Stimulated activated CD4-positive, alpha-beta T cell treated with anti-CD3 and anti-CD28 coated beads, Interleukin-1b, Interleukin-23, amount 100 ng/mL, for 4 hours (primary cell): ENCODE results near the gene GATD1.

Experiments used
- DNase-seq, 2 donors: peaks; one replicate each; pipeline ENCODE4 v3.0.0-alpha.2; 2020; ENCODE audit warnings: low read depth in 2 of 2

The GATD1 gene

DNA sequence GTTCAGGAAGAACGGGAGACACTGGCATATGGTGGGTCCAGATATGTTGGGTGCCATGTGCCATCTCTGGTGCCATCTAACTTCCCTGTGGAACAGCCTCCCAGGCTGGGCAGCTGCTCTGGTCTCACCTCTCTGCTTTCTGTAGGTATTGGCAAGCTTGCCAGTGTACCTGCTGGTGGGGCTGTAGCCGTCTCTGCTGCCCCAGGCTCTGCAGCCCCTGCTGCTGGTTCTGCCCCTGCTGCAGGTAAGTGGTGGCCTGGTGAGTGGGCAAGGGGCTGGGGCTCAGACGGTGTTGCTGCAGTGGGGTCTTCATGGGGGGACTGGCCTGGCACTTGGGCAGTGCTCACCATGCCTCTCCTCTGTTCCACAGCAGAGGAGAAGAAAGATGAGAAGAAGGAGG is 35.1 kb upstream of the GATD1 start:
- no peak for DNase-seq

DNA sequence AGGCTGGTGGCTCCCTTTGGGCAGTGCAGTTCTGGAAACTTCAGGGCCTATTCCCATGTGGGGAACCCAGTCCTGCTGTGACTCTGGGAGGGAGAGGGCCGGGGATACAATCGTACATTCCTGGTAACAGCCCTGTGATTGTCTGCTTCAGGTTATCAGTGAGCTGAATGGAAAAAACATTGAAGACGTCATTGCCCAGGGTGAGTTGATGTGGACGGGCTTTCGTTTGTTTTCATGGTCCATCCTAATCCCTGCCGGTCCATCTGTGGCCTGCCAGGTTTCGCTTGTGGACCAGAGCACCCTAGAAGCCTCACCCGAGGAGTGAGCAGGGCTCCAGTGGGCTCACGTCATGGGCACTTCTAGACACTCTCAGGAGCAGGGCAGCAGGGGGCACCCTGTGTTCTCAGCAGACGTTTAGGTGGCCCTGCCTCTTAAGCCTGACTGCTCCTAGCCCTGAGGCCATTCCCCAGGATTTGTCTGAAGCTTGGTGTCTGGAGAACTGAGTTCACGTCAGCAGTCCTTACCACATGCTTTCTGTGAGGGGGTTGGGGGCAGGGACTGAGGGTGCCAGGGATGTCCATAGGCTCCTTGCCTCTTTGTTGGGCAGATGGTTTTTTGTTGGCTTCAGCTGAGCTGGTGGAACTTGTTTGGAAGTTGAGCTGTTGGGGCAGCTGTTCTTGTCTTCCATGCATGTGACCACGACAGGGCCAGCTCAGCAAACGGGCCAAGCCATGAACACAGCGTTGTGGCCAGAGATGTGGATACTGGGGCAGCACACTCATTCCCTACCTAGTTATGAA is 34.4 kb upstream of the GATD1 start:
- DNase-seq, result no peak

DNA sequence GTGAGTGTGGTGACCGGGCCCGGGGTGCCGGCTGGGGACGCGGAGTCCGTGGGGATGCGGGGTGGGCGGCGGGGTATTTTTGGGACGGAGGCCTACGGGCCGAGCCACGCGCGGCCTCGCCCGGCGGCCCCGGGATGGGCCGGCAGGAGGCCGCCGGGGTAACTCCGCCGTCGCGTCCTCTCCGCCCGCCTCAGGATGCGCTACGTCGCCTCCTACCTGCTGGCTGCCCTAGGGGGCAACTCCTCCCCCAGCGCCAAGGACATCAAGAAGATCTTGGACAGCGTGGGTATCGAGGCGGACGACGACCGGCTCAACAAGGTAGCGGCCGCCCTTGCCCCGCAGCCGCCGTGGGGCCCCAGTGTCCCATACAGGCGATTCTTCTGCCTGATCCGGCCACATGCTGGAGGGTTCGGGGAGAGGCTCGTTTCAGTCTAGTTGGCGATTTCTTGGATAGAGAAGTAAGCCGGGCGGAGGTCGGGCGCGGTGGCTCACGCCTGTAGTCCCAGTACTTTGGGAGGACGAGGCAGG is 32.8 kb upstream of the GATD1 start:
- no peak for DNase-seq

DNA sequence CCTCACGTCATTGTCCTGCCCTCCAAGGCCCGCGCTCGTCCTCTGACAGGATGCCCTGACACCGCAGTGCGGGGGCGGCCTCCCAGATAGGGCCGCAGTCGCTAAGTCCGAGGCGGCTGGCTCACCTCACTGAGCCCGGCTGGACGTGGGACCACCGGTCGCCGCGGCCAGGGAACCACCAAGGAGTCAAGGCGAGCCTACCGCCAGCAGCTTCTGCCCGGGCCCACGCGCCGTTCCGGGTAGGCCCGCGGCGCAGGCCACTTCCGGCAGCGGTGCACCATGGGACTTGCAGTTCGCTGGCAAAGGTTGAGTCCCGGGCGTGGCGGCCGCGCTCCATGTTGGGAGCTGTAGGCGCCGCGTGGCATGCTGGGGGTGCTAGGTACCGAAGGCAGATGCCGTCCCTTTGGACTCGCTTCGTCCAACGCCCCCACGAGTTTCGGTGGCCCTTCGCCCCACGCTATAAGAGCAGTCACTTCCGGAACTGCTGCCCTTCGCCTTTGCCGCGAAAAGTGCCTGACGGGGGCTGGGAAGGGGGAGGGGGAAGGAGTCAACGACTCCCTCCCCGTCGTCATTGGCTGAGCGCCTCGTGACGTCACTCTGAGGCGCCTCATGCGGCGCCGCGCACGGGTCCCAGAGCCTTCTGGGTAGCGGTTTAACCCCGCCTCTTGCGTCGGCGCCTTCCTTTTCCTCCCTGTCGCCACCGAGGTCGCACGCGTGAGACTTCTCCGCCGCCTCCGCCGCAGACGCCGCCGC is 32.2 kb upstream of the GATD1 start, which contains the start of gene RPLP2:
Gene RPLP2, plus strand, starts transcription at position 681 of the 753 bp plus-strand sequence. CDS start 268 bp downstream, outside the sequence.
- peak; percentile 94 for DNase-seq

DNA sequence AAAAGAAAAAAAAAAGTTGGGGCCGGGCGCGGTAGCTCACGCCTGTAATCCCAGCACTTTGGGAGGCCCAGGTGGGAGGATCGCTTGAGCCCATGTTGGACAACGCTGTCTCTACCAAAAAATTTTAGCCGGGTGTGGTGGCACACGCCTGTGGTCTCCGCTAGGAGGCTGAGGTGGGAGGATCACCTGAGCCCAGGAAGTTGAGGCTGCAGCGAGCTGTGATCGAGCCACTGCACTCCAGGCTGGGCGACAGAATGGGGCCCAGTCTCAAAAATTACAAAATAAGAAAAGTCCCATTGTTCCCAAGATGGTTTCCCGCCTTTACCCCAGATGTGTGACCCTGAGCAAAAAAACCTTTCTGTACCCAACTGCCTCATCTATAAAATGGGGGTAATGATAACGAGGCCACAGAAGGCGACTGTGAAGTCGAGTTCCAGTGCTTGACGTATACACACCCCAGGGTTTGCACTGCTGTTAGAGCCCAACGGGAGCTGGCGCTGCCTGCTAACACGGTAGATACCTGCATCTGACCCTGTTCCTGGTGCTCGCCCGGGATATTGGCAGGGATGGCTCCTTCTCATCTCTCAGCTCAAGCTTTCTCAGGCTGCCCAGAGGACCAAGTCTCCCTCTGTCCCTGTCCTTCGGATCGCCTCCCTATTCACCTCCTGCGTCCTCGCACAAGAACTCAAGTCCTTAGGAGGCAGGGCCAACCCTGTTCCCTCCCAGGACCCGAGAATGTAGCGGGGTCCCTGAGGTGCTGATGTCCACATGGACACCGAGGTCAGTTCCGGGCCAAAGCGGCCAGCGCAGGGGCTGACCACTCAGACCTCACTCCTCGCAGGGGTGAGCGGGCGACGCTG is 31.4 kb upstream of the GATD1 start:
- no peak for DNase-seq

DNA sequence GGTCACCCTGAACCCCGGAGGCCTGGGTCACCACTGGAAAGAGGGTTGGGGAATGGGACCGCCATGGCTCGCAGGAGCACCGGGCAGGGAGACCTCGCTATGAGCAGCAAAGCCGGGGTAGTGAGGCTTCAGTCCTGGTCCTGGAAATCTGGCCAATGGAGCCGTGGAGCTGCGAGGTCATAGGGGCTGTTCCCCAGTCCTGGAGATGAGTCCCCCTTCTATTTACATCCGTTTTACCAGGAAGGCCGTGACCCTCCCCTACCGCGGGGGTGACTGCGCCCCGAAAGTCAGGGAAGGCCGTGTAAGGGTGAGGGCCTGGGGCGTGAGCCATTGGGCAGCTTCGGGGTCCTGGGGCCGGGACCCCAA is 27.3 kb upstream of the GATD1 start:
- DNase-seq, result no peak

DNA sequence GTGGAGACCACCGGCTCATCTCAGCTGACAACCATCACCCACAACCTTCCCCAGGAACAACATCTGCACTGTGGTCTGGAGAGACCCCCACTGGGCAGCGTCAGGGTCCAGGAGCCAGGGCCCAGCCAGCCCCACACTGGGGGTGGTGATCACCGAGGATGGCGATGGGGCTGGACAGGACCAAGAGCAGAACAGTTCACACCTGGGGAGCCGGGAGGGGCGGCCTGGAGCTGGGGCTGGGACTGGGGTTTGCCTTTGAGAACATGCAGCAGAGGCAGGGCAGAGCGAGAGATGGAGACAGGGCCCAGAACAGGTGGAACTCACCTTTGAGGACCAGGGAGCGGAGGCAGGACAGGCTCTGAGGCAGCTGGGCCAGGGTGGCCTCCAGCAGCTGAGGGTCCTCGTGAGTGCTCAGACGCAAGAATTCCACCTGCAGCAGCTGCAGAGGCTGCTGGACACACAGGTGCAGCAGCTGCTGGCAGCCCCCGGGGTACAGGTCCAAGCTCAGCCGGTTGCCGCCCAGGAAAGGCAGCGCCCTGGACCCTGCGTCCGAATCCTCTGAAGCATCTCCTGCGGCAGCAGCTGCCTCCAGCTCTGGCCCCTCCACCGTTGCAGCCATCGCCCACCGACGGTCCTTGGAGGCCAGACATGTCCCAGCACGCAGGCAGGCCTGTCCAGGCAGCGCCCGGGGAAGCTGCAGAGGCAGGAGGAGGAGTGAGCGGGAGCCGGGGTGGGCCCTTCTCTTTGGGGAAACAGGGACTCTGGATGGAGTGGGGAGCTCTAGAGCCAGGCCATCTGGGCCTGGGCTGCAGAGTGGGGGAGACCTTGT is 26.7 kb upstream of the GATD1 start:
- no peak for DNase-seq

DNA sequence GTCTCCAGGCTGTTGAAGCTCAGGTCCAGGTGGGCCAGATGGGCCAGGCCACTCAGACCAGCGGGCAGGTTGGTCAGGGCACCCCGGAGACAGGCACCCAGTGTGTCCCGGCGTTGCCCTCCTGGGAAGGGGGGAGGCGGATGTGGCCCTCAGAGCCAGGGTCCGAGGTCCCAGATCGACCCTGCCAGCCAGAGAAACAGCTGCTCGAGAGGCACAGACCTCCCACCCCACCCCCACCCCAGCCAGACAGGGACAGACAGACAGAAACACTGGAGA is 26.1 kb upstream of the GATD1 start:
- DNase-seq, result no peak

DNA sequence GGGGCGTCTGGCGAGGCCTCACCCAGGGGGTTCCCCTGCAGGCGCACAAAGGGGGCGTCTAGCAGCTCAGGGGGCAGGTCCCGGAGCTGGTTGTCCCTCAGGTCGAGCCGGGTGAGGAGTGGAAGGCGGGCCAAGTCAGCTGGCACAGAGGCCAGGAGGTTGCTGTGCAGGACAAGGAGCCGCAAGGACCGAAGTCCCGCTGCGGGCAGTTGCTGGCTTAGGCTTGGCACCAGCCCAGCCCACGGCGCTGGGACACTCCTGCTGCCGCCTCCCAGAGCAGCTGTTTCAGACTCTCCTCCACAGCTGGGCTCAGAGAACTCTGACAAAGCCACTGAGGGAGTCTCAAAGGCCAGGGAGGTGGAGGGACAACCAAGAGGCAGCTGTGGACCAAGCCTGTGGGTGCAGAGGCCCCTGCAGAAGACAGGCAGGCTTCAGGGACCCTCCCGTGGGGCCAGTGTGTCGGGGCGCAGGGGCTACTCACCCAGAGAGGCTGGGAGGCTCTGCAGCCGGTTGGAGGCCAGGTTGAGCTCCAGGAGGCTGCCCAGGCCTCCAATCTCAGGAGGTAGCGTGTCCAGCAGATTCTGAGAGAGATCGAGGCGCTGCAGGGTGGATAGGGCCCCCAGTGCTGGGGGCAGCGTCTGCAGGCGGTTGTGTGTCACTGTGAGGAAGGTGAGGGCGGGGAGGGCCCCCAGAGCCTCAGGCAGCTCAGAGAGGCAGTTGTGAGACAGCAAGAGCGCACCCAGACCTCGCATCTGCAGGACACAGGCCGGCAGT is 25.6 kb upstream of the GATD1 start:
- DNase-seq, result no peak

DNA sequence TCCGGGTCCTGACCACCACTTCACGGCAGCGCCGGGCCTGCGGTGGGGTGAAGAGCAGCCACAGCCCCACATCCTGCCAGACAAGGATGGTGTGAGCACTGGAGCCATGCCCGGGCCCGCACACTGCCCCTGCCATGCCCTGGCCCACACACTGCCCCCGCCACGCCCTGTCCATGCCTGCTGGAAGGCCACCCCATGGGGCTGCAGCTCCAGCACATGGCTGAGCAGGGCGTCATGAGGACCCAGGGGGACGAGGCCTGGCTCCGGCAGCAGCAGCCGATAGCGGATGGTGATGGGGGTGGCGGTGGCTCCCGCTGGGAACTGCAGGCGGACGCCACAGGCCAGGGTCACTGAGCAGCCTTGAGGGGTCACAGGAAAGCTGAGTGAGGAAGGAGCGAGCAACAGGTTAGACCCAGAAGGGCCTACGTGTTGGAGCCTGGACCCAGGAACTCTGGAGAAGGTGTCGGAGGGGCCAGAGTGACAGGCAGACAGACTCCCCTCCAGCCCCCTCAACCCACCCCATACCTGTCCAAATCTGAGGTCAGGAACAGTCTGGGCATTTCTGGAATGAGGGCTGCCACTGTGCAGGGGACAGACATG is 24.8 kb upstream of the GATD1 start:
- DNase-seq, result no peak

DNA sequence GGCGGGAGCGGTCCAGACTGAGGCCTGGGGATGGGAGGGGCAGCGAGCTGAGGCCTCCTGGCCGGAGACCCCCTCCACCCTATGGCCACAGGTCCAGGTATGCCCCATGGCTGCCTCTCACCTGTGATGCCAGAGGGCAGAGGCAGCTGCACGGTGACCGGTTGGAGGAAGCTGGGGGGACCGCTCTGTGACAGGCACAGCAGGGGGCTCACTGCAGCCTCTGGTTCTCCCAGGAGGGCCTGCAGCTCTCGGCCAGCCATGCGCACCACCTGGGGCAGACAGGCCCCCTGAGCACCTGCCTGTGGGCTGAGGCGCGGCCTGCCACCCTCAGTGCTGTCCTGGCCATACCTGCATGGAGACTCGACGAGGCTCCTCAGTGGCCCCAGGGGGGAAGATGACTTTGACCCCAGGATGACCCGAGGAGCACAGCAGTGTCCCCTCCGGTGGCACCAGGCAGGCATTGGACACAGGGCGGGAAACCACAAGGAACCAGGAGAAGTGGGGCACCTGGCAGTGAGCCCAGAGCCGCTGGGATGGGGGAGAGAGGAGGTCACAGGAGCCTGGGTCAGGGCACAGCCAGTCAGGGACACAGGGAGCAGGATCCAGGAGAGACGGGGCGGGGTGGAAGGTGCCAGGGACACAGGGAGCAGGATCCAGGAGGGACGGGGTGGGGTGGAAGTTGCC is 24.0 kb upstream of the GATD1 start:
- no peak for DNase-seq

DNA sequence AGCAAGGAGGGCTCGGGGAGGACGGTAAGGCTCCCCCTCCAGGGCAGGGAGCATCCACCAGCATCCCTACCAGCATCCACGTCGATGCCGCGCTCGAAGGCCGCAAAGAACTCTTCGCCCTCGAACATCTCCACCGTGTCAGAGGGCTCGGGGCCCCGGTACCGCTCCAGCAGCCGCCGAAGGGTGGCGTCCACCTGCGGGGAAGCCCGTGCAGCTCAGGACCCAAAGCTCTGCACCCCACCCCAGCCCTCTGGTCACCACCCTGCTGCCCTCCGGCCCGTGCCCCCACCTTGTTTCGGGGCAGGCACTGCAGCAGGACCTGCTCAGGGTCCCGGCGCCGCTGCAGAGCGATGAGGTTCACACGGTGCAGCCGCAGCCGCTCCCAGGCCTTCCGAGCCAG is 23.2 kb upstream of the GATD1 start:
- DNase-seq, result no peak

DNA sequence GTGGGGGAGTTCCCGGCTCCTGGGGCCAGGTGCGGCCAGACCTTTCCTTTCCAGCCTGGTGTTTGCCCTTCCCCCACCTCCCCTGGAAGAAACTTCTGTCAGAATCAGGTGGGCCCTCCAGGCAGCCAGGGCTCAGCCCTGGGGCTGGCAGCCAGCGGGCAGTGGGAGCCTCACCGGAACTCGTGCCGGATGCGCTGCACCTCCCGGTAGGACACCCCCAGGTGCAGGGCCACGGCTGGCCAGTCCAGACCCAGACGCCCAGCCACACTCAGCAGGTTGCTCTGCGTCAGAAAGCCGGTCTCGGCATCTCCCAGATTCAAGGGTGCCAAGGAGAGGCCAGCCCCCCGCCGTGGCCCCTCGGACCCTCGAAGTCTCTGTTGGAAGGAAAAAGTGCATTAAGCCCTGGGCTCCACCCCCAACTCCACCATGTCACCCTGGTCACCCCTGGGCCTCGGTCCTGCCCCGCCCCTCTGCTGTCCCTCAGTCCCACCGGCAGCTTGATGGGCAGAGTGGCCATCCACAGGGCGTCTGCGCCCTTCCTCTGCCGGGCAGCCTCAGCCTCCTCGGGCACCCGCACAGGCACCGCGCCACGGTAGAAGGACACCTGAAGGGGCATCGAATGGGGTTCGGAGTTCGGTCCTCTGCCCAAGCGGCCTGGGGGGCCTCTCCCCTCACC is 22.5 kb upstream of the GATD1 start:
- DNase-seq, result no peak

DNA sequence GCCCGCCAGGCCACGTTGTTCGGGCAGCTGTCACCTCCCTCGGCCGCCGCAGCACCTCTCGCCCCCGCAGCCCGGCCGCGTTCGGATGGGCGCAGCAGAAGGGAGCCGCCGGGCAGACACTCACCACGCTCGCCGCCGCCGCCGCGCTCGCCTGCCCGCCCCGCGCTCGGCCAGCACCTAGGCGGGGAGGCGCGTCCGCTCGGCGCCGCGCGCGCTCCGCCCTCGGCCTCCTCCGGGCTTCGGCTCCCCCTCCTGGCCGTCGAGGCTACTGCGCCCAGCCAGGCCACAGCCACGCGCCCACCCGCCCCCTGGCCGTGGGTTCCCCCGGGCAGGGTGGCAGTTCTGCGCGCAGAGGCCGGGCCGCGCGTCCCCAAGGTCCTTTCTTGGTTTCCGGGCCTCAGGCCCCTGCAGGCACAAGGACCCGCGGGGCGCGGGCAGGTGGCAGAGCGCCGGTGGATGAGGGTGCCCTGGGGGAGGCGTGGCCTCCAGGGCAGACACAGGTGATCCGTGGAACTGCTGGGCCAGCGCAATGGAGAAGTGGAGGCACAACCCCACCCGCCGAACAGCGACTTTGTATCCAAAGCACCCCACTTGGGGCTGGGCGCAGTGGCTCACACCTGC is 20.9 kb upstream of the GATD1 start, which contains the start of gene SLC25A22:
Gene SLC25A22, minus strand, starts transcription at position 189 of the 621 bp plus-strand sequence. CDS start 3,275 bp downstream, outside the sequence.
- peak; percentile 75 to 87 for DNase-seq

DNA sequence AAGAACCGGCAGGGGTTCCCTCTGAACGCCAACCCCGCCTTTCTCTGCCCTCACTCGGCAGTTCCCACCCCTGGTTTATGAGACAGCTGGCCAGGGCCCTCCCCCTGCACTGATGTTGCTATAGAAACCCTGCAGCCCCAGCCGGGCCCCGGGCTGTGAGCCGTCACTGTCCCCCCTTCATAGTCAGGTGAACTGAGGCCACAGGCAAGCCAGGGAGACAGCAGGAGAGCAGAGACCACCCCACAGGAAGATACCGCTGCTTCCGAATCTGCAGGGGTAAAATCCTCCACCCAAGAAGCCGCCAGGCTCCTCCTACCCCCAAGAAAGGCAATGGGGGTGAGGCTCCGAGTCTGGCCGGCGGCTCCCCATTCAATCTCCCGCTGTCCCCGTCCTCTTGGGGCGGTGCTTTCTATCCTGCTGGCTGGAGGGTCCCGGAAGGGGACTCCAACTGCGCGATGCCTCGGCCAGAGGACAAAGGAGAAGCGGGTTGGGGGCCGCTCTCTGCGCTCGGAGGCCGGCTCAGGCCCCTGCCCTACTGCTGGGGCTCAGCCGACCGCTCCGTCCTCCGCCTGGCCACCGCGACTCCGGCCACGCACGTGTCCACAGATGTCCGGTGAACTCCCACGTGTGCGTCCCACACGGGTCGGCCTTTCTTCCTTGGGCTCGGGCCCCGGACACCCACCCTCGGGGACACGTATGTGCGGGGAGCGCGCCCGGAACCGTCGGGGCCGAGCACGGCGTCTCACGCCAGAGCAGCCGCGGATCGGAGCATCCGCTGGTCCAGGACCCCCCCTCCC is 20.2 kb upstream of the GATD1 start:
- peak; percentile 43 to 64 for DNase-seq

DNA sequence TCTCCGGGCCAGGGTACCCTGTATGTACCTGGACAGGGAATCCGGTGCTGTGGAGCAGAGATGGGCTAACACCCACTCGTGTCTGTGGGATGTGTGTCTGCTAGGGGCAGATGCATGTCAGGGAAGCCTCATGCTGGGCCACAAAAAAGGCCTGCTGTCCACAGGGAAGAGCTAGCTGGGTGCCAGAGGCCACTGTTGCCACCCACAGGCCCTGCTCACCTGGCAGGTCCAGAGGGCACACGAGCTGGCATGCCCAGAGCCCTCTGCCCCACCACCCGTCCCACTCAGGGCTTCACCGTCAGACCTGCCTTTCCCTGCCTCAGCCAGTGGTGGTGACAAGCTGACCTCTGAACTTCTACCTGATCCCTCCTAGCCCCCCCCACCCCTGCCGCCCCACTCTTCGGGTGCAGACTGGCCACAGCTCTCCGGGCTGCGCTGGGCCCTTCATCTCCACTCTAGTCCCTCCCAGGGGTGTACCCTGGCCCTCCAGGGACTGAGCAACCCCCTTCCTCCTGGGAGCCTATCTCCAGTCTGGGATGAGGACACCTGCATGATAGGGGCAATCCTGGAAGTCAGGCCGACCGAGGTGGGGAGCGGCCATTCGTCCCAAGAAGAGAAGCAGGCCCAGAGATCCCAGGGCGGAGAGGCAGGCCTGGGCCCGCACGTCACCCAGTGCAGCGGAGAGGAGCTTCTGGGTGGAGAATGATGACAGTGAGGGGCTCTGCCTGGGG is 19.4 kb upstream of the GATD1 start:
- DNase-seq, result no peak
